Measurements from ENCODE around the gene HOXA4.

Gene HOXA4

DNA sequence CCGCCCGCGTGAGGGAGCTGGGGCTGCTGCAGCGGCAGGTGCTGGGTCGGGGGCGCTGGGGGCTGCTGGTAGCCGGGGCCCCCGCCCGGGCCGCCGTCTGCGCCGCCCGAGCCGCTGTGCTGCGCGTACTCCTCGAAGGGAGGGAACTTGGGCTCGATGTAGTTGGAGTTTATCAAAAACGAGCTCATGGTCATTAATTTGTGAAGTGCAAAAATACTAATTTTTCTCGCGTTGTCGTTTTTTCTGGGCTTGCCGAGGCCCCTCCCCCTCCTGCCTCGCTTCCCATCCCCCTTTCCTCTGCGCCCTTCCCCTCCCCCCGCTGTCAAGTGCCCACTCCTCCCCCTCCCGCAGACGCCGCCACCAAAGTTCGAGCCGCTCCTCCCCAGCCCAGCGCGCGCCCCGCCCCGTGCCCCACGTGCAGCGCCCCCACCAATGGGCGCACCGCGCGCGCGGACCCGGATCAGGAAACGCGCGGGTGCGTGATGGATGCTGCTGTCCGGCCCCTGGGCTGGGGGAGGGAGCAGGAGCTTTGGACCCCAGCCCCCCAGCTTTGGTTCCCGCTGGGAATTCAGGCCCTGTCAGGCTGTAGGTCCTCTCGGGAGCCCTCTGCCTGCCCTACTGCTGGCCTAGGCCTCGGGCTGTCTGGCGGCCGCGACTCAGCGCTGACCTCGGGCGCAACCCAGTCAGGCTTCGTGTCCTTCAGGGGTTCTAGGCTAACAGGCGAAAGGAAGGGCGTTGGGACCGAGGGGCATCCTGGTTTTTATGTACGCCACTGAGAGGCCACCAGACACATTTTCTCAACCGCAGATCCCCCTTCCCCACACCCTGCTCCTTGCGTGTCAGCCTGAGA lies at the start of gene HOXA4:
TSS of gene HOXA4 (minus strand) at position 218 of the 850 bp plus-strand sequence. CDS start at position 194, 24 bp downstream.
- no peak for DNase-seq (ENCODE audit: low read depth)

DNA sequence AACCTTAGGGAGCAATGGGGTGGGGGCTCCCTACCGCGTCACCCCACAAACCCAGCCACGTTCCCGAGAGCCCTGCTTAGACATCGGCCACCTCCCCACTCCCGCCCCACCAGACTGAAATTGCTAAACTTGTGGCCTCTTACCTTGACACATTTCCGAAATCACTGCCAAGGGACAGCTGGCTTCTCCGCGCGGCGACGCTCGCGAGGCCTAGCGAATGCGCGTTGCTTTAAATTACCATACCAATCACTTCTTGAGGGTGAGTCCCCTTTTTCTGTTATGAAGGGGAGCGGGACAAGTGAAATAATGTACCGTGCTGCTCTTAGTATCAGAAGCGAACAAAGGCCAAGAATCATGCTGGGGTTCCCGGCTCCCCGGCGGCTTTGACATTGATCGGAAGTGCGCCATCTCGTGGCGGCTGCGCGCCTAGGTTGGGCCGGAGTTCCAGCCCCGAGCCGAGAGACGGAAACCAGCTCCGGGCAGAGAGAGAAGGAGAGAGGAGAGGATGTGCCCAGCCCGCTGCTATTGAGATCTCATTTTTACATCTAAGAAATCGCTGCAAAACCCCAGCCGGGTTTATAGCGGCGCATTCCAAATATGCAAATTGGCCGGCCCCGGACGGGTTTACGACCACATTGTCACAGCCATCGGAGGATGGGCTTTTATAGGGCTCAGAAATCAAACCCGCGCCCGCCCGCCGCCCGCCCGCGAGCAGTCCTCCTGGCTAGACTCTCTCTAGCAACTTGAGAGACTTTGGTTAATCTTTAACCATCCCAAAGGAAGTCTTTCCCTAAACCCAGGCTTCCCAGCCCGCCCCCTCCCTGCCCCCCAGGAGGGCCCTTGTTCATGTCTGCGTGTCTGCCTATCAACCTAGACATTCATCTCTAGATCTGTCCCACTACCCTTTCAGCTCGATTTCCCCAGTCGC lies 49.2 kb upstream of the HOXA4 start:
- no peak for DNase-seq (ENCODE audit: low read depth)

DNA sequence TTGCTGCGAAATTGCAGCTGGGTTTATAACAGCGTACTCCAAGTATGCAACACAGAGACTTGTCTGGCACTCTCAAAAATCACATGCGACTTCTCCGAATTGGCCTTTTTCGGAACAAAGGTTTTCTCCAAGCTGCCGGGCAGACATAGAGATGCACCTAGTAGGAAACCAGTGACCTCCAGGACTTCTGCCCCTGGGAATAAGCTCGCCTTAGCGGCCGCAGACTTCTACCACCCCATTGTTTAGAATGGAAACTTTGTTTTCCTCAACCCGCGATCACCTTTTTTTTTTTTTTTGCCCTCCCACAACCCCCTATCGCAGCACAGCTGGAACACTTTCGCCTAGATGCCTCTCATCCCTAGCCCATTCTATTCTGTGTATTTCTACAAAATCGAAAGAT lies 48.5 kb upstream of the HOXA4 start:
- no peak for DNase-seq (ENCODE audit: low read depth)

DNA sequence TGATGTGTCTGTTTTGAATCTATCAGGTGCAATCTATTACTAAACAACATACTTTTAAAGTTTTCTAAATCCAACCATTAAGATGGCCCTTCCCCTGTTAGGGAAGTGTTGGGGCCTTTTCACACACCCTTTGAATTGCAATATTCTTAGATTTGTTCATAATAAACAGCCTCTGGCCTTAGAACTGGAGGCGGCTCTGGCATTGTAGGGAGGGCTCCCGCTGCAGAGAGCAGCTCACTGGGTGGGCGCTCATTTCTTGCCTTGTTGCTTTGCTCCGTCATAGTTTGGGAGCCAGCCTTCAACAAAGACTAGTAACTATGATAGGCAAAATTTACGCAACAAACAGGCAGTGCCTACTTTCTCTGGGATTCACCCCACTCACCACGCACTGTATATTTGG lies 47.8 kb upstream of the HOXA4 start:
- no peak for DNase-seq (ENCODE audit: low read depth)

DNA sequence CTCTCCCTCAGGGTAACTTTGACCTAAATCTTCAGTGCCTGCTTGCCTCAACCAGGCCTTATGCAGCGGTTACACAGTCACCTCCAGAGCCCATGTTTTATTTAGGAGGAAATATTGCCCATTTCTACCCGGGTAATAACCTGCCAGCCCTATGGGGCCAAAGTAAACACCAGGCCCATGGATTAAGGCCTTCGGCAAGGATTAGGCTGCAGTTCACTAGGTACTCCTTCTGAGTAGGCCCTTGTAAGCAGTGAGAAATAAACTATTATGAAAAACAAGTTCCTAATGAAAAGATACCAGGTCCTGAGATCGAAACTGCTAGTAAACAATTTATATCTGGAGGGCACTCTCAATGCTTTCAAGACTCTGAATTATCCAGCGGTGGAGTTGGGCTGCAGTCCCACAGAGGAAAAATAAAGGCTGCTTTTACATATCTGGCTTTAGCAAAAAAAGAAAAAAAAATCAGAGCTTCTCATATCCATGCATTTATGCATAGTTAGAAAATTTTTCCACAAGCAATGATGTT lies 47.3 kb upstream of the HOXA4 start:
- no peak for DNase-seq (ENCODE audit: low read depth)

DNA sequence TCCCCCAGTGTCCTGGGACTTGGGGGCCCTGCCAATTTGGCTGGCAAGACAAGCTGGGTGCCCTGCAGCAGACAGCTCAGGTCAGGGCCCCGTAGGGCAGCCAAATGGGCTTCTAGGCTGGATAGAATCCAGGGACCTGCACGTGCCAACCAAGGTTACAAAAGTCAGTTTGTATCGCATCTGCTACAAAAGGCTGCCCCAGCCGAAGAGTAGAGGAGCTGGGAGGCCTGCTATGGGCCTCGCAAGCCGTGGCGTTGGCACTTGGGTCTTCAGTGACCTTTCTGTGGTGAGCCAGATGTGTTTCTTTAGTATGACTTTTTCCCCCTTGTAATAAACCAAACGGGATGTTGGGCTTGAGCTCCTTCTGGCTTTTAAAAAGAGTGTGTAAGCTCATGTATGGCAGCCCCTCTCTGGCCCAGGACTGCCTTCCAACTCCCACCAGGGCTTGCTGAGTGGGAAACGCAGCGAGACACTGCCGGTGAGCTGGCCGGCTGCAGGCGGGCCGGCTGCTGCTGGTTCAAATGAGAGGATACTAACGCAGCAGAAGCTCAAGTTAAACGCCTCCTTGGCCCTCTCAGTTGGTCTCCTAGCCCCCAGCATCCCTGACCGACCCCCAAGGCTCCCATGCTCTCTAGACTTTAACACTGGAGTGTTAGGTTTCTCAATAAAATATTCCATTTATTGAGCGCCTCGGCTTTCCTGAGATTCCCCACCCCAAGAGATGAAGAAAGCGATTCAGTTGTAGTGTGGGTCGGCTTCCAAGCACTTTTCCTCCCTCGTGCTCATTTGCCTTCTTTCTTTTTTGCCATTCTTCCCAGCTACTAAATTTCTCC lies 46.6 kb upstream of the HOXA4 start:
- DNase-seq (ENCODE audit: low read depth), result no peak

DNA sequence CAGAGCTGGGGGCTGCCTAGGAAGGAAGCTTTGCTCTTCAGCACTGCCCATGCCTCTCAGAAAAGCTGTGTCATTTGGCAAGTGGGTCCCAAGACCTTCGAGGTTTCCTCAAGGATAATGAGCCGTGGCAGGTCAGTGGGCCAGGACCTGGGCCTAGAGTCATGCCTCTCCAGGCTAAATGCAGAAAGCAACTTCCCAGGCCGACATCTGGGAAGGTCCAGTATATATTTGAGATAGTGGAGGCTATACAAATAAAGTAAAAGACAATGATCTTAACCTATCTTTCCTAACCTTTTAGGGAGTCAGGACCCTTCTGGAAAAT lies 45.9 kb upstream of the HOXA4 start:
- DNase-seq (ENCODE audit: low read depth), result no peak

DNA sequence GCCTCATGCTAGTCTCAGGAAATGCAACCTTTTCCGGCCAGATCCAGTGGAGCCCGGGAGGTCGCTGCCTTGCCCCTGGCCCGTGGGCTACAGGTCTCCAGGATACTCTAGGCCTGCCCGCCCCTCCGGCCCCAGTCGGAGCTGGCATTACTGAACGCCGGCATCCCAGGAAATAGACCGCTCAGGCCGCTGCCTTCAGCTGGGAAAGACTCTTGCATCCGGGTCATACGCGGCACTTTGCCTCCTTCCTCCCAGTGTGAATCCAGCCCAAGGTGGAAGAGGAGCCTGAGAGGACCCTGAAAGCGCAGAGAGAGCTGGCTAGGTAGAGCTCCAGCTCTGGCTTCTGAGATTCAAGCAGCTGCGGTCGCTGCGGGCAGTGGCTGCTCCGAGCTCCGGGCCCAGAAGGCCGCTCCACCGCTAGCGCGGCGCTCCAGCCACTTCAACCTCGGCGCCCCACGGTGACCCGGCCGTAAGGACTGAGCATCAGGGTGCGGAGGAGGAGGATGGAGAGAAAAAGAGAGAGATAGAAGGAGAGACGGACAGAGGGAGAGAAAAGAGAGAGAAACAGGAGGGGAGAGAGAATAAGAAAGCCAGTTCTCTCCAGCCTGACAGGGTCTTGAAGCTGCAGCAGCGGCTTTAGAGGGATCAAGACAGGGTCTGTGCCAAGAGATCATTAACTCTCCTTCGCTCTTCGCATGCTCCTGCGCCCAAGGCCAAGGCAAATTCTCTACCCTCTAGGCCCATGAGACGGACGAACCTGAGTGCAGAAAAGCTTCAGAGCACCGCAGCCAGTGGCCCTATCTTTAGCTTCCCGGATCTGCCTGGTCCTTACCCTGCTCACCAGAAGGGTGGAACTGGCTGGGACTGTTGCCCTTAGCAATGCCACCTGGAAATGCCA lies 45.3 kb upstream of the HOXA4 start:
- DNase-seq (ENCODE audit: low read depth), result no peak

DNA sequence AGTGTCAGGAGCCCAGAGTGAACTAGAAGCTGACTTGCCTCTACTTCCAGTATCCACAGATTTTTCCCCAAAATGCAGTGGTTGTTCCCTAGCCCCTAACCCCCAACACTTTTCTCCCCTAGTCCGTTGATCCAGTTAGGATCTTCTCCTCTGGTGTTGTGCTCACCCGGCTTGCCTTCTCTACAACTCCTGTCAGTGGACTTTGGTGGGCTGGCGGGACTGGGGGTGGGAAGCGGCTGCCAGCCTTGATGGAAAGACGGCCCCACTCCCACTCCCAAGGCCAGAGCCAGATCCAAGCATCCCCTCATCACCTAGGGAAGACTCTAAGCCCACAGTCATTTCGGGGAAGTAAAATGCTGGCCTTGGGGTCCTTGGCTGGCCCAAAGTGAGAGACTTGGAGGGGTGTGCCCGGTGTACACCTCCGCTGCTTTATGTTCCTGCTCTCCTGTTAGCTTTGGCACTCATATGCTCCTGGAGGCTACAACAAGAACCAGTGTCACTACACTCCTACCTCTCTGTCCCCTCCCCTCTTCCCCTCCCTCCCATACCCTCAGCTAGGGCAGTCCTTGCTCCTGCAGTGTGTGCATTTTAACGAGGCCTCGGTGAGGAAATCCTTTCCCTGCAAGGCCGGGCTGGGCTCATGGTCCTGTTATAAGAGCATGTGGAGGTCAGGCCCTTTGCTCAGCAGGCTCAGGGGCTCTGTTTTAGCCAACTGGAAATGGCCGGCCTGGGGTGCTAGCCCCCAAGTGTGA lies 44.5 kb upstream of the HOXA4 start:
- DNase-seq (ENCODE audit: low read depth), result no peak

DNA sequence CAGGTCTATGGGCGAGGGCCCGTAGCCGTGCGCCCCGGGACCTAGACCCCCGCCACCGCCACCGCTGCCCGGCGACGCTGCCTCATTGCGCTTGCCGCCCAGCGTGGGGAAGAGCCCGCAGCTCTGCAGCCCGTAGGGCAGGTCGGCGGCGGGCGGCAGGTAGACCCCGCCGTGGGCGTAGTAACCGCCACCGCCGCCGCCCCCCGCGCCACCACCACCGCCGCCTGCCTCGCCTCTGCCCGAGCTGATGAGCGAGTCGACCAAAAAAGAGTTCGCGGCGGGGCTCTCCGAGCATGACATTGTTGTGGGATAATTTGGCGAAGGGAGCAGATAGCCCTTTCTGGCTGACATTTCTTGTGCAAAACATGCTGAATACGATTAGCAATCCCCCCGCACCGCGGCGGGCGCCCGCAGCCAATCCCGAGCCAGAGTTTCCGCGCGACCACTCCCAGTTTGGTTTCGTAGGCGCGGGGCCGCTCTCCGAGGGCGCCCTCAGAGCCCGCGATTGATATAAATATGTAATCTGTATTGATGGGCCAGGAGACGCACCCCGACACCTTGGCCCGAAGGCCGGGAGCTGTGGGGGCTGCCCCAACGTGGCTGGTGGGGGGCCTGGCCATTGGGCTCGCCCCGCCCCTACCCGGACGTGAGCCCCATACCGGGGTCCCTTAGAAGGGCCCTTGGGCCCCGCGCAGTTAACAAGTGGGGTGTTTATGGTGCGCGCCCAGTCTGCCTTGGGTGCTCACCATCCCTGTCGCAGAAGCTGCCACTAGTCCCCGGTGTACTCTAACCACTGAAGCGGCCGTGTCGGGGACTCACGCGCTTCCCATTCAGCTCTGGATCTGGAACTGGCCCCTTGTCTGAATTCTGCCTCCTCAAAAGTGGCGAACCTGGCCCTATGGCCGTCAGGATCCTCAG lies 43.7 kb upstream of the HOXA4 start, which contains the start of gene HOXA10:
TSS of gene HOXA10 (minus strand) at position 365 of the 918 bp plus-strand sequence. CDS start at position 351, 14 bp downstream.
- DNase-seq (ENCODE audit: low read depth), result no peak

DNA sequence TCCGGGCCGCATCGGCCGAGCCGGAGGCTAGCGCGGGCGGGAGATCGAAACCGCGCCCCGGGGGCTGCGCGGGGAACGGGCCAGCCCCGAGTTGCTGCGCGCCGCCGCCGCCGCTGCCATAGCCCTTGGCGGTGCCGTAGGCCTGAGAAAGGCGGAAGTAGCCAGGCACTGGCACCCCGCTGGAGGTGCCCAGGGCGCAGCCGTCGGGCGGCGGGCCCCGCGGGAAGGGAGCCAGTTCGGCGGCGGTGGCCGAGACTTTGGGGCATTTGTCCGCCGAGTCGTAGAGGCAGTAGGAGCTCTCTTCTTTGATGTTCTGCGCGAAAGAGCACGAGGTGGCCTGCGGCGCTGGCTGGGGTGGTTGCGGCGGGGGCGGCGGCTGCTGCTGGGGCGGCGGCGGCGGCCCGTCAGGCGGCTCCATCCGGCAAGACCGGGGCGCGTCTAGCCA lies 43.0 kb upstream of the HOXA4 start:
- no peak for DNase-seq (ENCODE audit: low read depth)

DNA sequence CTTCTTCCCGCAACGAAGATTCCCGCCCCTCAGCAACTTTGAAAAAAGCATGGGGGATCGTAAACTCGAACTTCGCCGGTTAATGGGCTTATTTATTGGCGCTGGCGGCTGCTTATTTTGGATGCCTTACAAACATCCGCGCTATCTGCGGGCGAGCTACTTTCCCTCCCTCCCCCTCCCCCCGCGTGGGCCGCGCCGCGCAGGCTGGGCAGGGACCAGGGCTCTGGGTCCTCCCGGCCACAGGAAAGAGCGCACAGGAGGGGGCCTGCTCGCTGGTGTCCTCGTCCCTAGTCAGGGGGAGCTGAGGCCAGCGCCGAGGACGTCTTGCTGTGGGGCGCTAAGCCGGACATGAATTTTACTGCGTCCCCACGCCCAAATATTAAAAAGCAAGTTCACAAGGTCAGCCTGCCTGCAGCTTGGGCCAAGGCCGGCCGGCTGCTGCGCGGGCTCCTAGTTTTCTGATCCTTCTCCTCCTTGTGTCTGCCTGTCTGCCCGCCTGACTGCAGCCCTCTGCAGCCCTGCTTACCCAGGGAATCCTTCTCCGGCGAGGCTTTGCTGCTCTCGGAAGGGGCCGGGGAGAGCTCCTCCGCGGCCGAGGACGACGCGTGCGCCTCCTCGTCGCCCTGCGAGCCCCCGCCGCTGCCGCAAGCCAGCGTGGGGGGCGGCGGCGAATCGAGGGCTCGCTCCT lies 42.4 kb upstream of the HOXA4 start:
- peak; percentile 49 for DNase-seq (ENCODE audit: low read depth)

DNA sequence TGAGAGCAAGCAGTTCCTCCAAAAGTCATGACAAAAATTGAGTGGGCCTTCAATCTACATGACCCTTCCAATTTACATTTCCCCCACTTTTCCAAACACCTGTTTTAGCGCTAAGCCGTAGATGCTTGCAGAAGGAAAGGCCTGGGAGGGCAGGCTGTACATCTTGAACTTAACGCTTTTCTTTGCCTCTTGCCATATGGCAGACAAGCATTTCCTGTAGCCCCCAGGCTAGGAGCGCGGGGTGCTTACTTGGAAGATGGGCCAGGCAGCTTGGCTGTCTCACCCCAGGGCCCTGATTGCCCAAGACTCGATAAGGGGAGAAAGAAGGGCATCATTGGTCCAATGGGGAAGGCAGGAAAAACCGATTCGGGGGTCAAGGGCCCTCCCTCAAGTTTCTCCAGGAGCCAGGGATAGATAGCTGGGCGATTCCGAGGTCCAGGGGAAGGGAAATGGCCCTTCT lies 41.8 kb upstream of the HOXA4 start:
- DNase-seq (ENCODE audit: low read depth), result no peak

DNA sequence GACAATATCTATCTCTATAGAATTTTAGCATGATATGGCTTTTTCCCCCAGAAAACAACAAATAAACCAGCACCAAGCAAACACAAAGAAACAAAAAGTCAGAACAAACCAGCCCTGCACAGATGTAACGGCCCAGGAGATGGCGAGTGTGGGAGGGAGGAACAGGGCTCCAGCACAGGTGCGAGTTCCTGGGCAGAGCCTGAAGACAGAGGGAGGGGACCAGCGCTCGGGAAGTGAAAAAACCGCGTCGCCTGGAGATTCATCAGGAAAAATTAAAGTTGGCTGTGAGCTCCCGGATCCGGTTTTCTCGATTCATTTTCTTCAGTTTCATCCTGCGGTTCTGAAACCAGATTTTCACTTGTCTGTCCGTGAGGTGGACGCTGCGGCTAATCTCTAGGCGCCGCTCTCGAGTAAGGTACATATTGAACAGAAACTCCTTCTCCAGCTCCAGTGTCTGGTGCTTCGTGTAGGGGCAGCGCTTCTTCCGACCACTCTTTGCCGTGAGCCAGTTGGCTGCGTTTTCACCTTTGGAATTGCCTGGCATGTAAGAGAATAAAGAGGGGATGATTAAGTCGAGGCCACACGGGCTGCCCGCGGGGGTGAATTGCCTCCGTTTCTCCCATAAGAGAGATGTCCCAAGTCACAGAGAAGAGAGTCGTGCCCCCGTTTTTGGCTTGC lies 41.2 kb upstream of the HOXA4 start:
- peak; percentile 43 for DNase-seq (ENCODE audit: low read depth)

DNA sequence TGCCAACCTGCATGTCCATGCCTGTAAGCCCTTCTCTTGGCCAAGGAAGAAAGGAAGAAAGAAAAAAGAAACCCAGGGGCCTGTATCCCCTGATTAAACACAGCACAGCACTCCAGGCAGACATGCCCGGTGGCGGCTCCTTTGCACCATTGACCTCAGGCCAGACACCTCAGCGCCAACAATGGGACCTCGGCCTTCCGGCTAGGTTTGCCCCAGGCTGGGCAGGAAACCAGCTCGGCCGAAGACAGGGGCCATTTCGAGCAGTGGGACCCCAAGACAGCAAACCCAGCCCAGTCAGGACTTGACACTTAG lies 40.7 kb upstream of the HOXA4 start:
- DNase-seq (ENCODE audit: low read depth), result no peak

DNA sequence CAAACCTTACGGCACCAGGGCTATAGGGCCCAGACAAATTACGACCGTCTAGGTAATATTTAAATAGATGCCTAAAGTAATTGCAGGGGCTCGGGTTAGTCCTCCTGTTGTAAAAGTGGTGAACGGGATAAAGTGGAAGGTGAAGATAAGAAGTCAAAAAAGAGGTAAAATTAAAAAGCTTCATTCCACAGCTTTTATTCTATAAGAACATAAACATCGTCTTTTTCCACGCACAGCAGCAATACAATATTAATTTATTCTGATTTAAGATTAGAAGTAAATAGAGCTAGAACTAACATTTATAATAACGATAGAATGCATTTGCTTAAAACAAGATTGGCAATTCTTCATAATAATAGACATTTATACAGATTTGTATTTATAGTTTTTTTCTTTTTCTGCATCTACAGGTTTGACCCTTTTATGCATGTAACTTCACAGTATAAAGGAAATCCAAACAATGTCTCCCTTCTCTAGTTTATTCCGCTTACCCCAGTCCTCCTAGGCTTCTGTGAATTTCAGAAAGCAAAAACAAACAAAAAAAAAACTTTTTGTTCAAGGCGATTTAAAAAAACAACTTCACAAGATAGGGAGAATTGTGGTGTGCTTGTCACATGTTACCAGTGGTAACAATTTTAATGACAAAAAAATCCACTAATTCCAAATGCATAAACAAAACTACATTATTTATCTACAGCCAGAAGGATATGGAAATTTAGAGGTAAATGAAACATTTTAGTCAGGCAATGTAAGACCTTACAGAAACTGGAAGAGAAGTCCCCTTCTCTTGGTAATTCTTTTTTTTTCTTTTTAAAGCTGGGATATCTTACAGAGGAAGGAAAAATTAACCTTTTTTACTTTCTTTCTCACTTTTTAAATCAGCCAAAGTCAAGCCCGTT lies 40.1 kb upstream of the HOXA4 start:
- DNase-seq (ENCODE audit: low read depth), result no peak

Data from HS-5 (cell line).